Astrocyte of the spinal cord (primary cell): ENCODE data around the gene MEGF6.

Experiments
- DNase-seq: peaks from one replicate; pipeline ENCODE4 v3.0.0; 2011; ENCODE audit warnings: low read depth, low spot score
- H3K4me3 ChIP-seq: 2 replicates; pipeline ENCODE4 v1.5.1; 2011; ENCODE audit warnings: low read depth, mild to moderate bottlenecking, low read length, moderate library complexity
- CTCF ChIP-seq: IDR thresholded peaks from 2 replicates; pipeline ENCODE4 v1.5.1; 2012; ENCODE audit warnings: low read depth, mild to moderate bottlenecking, low read length, inconsistent platforms
- in situ Hi-C: cut with HindIII; loops from 2 replicates; pipeline ENCODE4 v1.10.0; 2017; ENCODE audit warnings: low sequenced_read_pairs

Gene MEGF6

GRCh38 chr1:3614755-3615742 lies 3.7 kb upstream of the MEGF6 start:
- peak; percentile 80 for TF ChIP-seq CTCF
- peak; percentile 6 for DNase-seq
- in situ Hi-C loops: no loop called here
- no peak overlapping the region for H3K4me3 ChIP-seq

GRCh38 chr1:3612123-3612522 lies 815 bp upstream of the MEGF6 start:
- no peak overlapping the region for H3K4me3 ChIP-seq
- TF ChIP-seq CTCF: no peak
- no peak for DNase-seq
- in situ Hi-C loops: no loop called here

- DNase-seq: no peak
- in situ Hi-C loops: no loop called here
- no peak overlapping the region for H3K4me3 ChIP-seq
- no peak for TF ChIP-seq CTCF
Measured at GRCh38 chr1:3610527-3611169, 660 bp downstream of the MEGF6 start.

GRCh38 chr1:3609769-3610526 lies 1.4 kb downstream of the MEGF6 start:
- no peak overlapping the region for H3K4me3 ChIP-seq
- in situ Hi-C loops: no loop called here
- no peak for TF ChIP-seq CTCF
- no peak for DNase-seq

GRCh38 chr1:3609016-3609768 lies 2.1 kb downstream of the MEGF6 start:
- no peak for TF ChIP-seq CTCF
- in situ Hi-C loops: no loop called here
- DNase-seq: no peak
- H3K4me3 ChIP-seq: no peak overlapping the region

GRCh38 chr1:3608154-3608553 lies 3.2 kb downstream of the MEGF6 start:
- TF ChIP-seq CTCF: no peak
- no peak overlapping the region for H3K4me3 ChIP-seq
- DNase-seq: no peak
- in situ Hi-C loops: no loop called here
